ENCODE data around the gene DNAJB11. TPM values are rescaled to one million over a fixed set of nuclear protein-coding genes. Genes with fewer than 3 reads are reported as not detected.

DNAJB11 gene
- total and polyA plus RNA-seq, 2 experiments from 2014 or later: 72.6 to 85.6 TPM

- TF ChIP-seq CTCF (conservative IDR thresholded peaks at IDR 0.05; ENCODE audit: low read depth in 2 of 2) (no peak), EZH2 (IDR thresholded peaks at IDR 0.05; ENCODE audit: low read depth, unreplicated experiment) (no peak)
These were observed 26.2 kb upstream of the DNAJB11 start, which contains the start of gene CRYGS (continued) for GRCh38 chr3:186544281-186544680.

DNA sequence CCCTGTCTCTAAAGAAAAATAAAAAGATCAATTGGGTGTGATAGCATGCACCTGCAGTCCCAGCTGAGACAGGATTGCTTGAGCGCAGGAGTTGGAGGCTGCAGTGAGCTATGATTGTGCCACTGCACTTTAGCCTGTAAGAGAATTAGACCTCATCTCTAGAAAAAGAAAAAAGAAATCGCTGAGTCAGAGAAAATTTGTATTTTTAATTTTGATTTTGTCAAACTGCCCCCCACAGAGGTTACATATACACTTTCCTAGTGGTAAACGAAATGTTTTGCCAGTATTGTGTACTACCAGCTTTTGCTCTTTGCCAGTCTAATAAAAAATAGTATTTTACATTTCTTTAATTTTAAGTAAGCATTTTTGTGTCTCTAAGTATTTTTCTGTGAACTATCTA lies 21.0 kb upstream of the DNAJB11 start:
- no peaks in the 10 kb centered on the region for H3K27me3 ChIP-seq (ENCODE audit: insufficient read depth)
- Mint-ChIP-seq H3K36me3 (ENCODE audit: low read depth) (peaks cover 9% of the 10 kb centered on the region), H3K4me3 (no peak overlapping the region), H3K27me3 (ENCODE audit: insufficient read depth, low read depth, poor library complexity) (no peaks in the 10 kb centered on the region), H3K9me3 (no peaks in the 10 kb centered on the region), H3K27ac (no peak overlapping the region), H3K4me1 (no peaks in the 10 kb centered on the region)
- DNase-seq (ENCODE audit: low spot score): no peak
- no peaks in the 10 kb centered on the region for H3F3A ChIP-seq (replicated peaks; ENCODE audit: low read depth)
- H2AFZ ChIP-seq: no peak overlapping the region
- no peaks in the 10 kb centered on the region for H3K79me2 ChIP-seq (replicated peaks; ENCODE audit: insufficient read depth)
- peaks cover 4% of the 10 kb centered on the region; the same call in 1 of the 2 replicates for H4K20me1 ChIP-seq (replicated peaks; ENCODE audit: insufficient read depth)
- no peak overlapping the region for H3K27ac ChIP-seq (ENCODE audit: low read depth)
- peaks cover 6% of the 10 kb centered on the region; the same call in 1 of the 2 replicates for H3K36me3 ChIP-seq (ENCODE audit: insufficient read depth)
- H3K9me2 ChIP-seq (ENCODE audit: insufficient read depth): no peaks in the 10 kb centered on the region
- H3K4me3 ChIP-seq: no peak overlapping the region
- no peaks in the 10 kb centered on the region for H3K4me1 ChIP-seq (ENCODE audit: insufficient read depth)
- no peak overlapping the region for H3K4me2 ChIP-seq
- ATAC-seq: no peak
- TF ChIP-seq EZH2phosphoT487 (IDR thresholded peaks at IDR 0.05; ENCODE audit: unreplicated experiment) (no peak), POLR2AphosphoS5 (IDR thresholded peaks at IDR 0.05; ENCODE audit: low read depth) (no peak), NANOG (IDR thresholded peaks at IDR 0.05; ENCODE audit: borderline replicate concordance) (no peak), ZNF331 (CRISPR knock-in tag; IDR thresholded peaks at IDR 0.05; ENCODE audit: low read depth) (no peak), CREB1 (CRISPR knock-in tag; IDR thresholded peaks at IDR 0.05; ENCODE audit: low read depth) (no peak), STAT1 (IDR thresholded peaks at IDR 0.05; ENCODE audit: unreplicated experiment) (no peak), ETS1 (IDR thresholded peaks at IDR 0.05) (no peak), EZH2 (IDR thresholded peaks at IDR 0.05; ENCODE audit: low read depth, unreplicated experiment) (no peak), JUNB (IDR thresholded peaks at IDR 0.05; ENCODE audit: unreplicated experiment) (no peak)
- TF ChIP-seq, protein P1, sequence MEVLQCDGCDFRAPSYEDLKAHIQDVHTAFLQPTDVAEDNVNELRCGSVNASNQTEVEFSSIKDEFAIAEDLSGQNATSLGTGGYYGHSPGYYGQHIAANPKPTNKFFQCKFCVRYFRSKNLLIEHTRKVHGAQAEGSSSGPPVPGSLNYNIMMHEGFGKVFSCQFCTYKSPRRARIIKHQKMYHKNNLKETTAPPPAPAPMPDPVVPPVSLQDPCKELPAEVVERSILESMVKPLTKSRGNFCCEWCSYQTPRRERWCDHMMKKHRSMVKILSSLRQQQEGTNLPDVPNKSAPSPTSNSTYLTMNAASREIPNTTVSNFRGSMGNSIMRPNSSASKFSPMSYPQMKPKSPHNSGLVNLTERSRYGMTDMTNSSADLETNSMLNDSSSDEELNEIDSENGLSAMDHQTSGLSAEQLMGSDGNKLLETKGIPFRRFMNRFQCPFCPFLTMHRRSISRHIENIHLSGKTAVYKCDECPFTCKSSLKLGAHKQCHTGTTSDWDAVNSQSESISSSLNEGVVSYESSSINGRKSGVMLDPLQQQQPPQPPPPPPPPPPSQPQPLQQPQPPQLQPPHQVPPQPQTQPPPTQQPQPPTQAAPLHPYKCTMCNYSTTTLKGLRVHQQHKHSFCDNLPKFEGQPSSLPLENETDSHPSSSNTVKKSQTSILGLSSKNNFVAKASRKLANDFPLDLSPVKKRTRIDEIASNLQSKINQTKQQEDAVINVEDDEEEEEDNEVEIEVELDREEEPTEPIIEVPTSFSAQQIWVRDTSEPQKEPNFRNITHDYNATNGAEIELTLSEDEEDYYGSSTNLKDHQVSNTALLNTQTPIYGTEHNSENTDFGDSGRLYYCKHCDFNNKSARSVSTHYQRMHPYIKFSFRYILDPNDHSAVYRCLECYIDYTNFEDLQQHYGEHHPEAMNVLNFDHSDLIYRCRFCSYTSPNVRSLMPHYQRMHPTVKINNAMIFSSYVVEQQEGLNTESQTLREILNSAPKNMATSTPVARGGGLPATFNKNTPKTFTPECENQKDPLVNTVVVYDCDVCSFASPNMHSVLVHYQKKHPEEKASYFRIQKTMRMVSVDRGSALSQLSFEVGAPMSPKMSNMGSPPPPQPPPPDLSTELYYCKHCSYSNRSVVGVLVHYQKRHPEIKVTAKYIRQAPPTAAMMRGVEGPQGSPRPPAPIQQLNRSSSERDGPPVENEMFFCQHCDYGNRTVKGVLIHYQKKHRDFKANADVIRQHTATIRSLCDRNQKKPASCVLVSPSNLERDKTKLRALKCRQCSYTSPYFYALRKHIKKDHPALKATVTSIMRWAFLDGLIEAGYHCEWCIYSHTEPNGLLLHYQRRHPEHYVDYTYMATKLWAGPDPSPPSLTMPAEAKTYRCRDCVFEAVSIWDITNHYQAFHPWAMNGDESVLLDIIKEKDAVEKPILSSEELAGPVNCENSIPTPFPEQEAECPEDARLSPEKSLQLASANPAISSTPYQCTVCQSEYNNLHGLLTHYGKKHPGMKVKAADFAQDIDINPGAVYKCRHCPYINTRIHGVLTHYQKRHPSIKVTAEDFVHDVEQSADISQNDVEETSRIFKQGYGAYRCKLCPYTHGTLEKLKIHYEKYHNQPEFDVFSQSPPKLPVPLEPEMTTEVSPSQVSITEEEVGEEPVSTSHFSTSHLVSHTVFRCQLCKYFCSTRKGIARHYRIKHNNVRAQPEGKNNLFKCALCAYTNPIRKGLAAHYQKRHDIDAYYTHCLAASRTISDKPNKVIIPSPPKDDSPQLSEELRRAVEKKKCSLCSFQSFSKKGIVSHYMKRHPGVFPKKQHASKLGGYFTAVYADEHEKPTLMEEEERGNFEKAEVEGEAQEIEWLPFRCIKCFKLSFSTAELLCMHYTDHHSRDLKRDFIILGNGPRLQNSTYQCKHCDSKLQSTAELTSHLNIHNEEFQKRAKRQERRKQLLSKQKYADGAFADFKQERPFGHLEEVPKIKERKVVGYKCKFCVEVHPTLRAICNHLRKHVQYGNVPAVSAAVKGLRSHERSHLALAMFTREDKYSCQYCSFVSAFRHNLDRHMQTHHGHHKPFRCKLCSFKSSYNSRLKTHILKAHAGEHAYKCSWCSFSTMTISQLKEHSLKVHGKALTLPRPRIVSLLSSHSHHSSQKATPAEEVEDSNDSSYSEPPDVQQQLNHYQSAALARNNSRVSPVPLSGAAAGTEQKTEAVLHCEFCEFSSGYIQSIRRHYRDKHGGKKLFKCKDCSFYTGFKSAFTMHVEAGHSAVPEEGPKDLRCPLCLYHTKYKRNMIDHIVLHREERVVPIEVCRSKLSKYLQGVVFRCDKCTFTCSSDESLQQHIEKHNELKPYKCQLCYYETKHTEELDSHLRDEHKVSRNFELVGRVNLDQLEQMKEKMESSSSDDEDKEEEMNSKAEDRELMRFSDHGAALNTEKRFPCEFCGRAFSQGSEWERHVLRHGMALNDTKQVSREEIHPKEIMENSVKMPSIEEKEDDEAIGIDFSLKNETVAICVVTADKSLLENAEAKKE (CRISPR knock-in tag; IDR thresholded peaks at IDR 0.05): no peak
- TF ChIP-seq, protein P2, sequence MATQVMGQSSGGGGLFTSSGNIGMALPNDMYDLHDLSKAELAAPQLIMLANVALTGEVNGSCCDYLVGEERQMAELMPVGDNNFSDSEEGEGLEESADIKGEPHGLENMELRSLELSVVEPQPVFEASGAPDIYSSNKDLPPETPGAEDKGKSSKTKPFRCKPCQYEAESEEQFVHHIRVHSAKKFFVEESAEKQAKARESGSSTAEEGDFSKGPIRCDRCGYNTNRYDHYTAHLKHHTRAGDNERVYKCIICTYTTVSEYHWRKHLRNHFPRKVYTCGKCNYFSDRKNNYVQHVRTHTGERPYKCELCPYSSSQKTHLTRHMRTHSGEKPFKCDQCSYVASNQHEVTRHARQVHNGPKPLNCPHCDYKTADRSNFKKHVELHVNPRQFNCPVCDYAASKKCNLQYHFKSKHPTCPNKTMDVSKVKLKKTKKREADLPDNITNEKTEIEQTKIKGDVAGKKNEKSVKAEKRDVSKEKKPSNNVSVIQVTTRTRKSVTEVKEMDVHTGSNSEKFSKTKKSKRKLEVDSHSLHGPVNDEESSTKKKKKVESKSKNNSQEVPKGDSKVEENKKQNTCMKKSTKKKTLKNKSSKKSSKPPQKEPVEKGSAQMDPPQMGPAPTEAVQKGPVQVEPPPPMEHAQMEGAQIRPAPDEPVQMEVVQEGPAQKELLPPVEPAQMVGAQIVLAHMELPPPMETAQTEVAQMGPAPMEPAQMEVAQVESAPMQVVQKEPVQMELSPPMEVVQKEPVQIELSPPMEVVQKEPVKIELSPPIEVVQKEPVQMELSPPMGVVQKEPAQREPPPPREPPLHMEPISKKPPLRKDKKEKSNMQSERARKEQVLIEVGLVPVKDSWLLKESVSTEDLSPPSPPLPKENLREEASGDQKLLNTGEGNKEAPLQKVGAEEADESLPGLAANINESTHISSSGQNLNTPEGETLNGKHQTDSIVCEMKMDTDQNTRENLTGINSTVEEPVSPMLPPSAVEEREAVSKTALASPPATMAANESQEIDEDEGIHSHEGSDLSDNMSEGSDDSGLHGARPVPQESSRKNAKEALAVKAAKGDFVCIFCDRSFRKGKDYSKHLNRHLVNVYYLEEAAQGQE (IDR thresholded peaks at IDR 0.05; ENCODE audit: unreplicated experiment): no peak
